Stimulated activated CD4-positive, alpha-beta T cell treated with anti-CD3 and anti-CD28 coated beads, Interleukin-1b, Interleukin-23, amount 100 ng/mL, for 24 hours (primary cell): ENCODE data around the gene RHOB.
"Not testable (repeated sequence)": the region's sequence is repeated elsewhere in the genome, so short reads cannot be mapped to it uniquely, and the experiment has no call there.

Experiments used
- DNase-seq, 4 experiments: peaks; one replicate each; pipeline ENCODE4 v3.0.0-alpha.2; 2020; ENCODE audit warnings: low read depth in 4 of 4, low spot score in 1 of 4

The RHOB gene

GRCh38 chr2:20446917-20447436, at the start of gene RHOB:
RHOB (plus strand) TSS chr2:20447074; CDS start chr2:20447466, 392 bp downstream.
- DNase-seq = peak; percentile 61 to 84 (median 76)

- DNase-seq = no peak
These were observed 48.9 kb upstream of the RHOB start for GRCh38 chr2:20397811-20398447.

- DNase-seq = no peak
These were observed 47.8 kb upstream of the RHOB start for GRCh38 chr2:20398956-20399567.

- no peak for DNase-seq
These were observed 46.6 kb upstream of the RHOB start for GRCh38 chr2:20400306-20400705.

- no peak for DNase-seq
These were observed 45.9 kb upstream of the RHOB start for GRCh38 chr2:20400787-20401488.

- no peak for DNase-seq
These were observed 45.4 kb upstream of the RHOB start for GRCh38 chr2:20401489-20401835.

GRCh38 chr2:20403774-20404312, 43.0 kb upstream of the RHOB start:
- DNase-seq = no peak

- no peak for DNase-seq
These were observed 41.9 kb upstream of the RHOB start for GRCh38 chr2:20404950-20405349.

GRCh38 chr2:20409039-20409438, 37.8 kb upstream of the RHOB start:
- no peak for DNase-seq

- DNase-seq = no peak
These were observed 36.2 kb upstream of the RHOB start for GRCh38 chr2:20410556-20411277.

GRCh38 chr2:20411361-20411894, 35.4 kb upstream of the RHOB start:
- peak; percentile 31 to 65 (median 50) for DNase-seq

- no peak for DNase-seq
These were observed 32.1 kb upstream of the RHOB start for GRCh38 chr2:20414806-20415205.

- DNase-seq = no peak
These were observed 31.4 kb upstream of the RHOB start for GRCh38 chr2:20415511-20415918.

- no peak for DNase-seq
These were observed 30.2 kb upstream of the RHOB start for GRCh38 chr2:20416723-20417122.

- not testable (repeated sequence) for DNase-seq
These were observed 29.5 kb upstream of the RHOB start for GRCh38 chr2:20417230-20417821.

GRCh38 chr2:20418519-20418918, 28.4 kb upstream of the RHOB start:
- DNase-seq = no peak

GRCh38 chr2:20419007-20419576, 27.8 kb upstream of the RHOB start:
- no peak for DNase-seq

- DNase-seq = no peak
These were observed 27.1 kb upstream of the RHOB start for GRCh38 chr2:20419752-20420151.

GRCh38 chr2:20421336-20421987, 25.4 kb upstream of the RHOB start:
- no peak for DNase-seq

GRCh38 chr2:20421988-20422370, 24.9 kb upstream of the RHOB start:
- no peak for DNase-seq
